GM12892 (cell line): ENCODE measurements around the gene CBY1.

Experiments used
- DNase-seq: peaks from one replicate; pipeline ENCODE4 v3.0.0; 2011; ENCODE audit not compliant: insufficient read length
- FAIRE-seq: peaks from 2 replicates; lab custom pipeline; 2011; peaks lifted over from hg19 to GRCh38; lab: Jason Lieb, UNC
- POLR2A ChIP-seq: IDR thresholded peaks from 2 replicates; pipeline ENCODE4 v1.6.1; 2011; ENCODE audit warnings: low read depth, low read length, control low read depth
- POLR2AphosphoS5 ChIP-seq: IDR thresholded peaks from 2 replicates; pipeline ENCODE4 v1.6.1; 2011; ENCODE audit warnings: low read depth, low read length, control low read depth
- TAF1 ChIP-seq: IDR thresholded peaks from 2 replicates; pipeline ENCODE4 v1.6.1; 2011; ENCODE audit warnings: low read depth, mild to moderate bottlenecking, control low read depth, low read length, borderline replicate concordance

CBY1 gene

GRCh38 chr22:38696606-38697424 is 40.4 kb downstream of the CBY1 start:
- FAIRE-seq (no peak), DNase-seq (no peak)
- TF ChIP-seq POLR2A, result no peak
- TF ChIP-seq TAF1, result no peak
- TF ChIP-seq POLR2AphosphoS5, result no peak

DNA sequence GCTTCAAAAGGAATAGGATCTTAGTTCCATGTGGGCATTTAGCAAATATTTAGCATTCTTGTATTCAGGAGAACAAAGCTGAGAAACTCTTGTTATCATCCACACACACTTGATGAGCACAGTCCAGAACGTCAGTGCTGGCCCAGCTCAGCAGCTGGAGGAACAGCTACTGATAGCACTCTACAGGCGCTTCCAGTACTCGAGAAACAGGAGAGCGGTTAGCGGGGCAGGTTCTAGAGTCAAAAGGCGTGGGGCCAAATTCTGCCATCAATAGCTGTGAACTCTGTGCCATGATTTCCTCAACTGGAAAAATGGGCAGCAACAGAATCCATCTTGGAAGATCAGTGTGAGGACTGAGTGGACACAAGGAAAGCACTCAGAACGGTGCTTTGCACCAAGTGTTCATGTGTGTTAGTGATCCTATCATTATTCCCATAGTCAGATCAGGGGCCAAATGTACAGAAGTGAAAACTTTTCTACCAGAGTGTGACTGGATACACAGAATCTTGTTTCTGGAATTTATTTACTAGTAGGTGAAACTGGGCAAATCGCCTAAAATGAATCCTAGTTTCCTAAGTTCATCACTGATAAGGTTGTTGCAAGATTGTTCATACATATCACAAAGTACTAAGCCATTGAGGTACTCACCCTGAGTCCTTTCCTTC is 41.1 kb downstream of the CBY1 start:
- DNase-seq (no peak), FAIRE-seq (no peak)
- no peak for TF ChIP-seq POLR2A

DNA sequence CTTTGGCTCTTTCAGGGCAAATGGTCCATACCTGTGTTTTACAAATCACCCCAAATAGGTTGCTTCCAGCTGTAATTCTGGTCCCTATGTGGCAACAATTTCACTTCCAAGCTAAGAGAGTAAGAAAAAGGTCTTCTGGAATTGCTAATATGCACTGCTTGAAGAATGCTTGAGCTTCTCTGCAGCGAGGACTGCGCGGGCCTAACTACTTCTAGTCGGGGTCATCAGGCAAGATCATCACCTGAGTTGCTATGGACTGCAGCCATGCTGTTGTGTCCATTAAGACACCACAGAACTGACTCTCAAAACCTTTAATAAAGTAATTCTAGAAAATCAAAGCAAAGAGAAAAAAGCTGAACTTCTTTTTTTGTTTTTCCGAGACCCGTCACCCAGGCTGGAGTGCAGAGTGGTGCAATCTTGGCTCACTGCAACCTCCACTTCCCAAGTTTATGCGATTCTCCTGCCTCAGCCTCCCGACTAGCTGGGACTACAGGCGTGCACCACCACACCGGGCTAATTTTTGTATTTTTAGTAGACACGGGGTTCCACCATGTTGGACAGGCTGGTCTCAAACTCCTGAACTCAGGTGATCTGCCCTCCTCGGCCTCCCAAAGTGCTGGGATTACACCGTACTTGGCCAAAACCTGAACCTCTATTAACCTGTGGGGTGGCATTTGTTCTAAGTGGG is 42.1 kb downstream of the CBY1 start:
- FAIRE-seq, result no peak
- no peak for TF ChIP-seq POLR2A
- no peak for TF ChIP-seq POLR2AphosphoS5
- no peak for TF ChIP-seq TAF1
- no peak for DNase-seq

DNA sequence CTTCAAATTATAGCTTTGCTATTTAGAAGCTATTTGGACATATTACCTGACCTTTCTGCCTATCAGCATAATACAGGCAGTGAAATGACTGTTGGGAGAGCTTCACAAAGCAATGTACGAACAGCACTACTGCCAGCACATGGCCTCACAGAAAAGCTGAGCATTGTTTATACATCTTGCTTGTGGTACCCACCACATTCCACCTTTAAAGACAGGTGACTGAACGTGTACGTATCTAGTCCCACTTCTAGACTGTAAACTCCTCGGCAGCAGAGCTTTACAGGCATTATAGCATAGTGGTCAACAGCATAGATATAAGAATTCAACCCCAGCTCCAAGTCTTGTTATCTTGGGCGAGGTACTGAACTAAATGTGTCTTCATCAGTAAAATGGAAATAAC is 42.7 kb downstream of the CBY1 start:
- DNase-seq (no peak), FAIRE-seq (no peak)
- TF ChIP-seq POLR2AphosphoS5 (no peak), POLR2A (no peak), TAF1 (no peak)

DNA sequence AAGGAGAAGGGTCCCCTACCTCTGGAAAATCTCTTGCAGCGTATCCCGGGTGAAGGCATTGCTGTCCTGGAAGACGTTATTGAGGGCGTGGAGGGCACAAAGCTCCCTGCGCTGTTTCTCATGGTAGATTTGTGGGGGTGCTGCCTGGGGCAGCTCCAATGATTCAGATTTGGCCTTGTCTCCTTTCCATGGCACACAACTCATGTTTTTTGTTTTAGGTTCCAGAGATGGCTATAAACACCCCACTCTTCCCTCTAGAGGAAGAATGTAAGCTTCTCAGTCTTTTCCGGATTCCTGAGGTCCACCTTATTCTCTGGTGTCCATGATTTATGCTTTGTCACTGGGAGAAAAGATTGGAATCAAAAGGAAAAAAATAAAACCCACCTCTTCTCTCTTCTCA is 43.3 kb downstream of the CBY1 start:
- DNase-seq (no peak), FAIRE-seq (peak; percentile 30)
- no peak for TF ChIP-seq POLR2AphosphoS5
- TF ChIP-seq POLR2A, result no peak
- no peak for TF ChIP-seq TAF1

DNA sequence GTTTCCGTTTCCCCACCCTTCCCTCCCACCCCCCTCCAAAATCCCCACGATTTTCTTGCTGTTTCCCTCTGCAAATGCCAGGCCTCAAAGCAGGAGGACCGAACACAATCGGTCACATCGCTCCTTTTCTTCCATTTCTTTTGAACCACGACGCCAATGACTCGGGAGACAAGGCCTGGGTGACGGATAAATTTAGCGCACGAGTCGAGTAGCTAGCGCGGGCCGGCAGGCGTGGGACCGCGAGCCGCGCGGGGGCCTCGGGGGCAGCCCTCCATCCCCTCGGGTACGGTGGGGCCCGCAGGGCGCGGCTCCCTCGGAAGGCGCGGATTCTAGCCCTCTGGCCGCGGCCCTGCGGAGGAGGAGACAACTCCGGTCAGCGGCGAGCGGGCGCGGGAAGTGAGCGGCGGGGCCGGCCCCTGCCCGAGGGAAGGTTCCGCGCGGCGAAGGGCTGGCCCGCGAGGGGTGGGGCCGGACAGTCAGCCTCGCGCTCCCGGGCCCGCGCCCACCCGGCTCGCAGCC is 43.9 kb downstream of the CBY1 start:
- no peak for DNase-seq
- TF ChIP-seq POLR2A, result no peak
- no peak for TF ChIP-seq TAF1
- TF ChIP-seq POLR2AphosphoS5, result no peak
- FAIRE-seq, result peak; percentile 24

DNA sequence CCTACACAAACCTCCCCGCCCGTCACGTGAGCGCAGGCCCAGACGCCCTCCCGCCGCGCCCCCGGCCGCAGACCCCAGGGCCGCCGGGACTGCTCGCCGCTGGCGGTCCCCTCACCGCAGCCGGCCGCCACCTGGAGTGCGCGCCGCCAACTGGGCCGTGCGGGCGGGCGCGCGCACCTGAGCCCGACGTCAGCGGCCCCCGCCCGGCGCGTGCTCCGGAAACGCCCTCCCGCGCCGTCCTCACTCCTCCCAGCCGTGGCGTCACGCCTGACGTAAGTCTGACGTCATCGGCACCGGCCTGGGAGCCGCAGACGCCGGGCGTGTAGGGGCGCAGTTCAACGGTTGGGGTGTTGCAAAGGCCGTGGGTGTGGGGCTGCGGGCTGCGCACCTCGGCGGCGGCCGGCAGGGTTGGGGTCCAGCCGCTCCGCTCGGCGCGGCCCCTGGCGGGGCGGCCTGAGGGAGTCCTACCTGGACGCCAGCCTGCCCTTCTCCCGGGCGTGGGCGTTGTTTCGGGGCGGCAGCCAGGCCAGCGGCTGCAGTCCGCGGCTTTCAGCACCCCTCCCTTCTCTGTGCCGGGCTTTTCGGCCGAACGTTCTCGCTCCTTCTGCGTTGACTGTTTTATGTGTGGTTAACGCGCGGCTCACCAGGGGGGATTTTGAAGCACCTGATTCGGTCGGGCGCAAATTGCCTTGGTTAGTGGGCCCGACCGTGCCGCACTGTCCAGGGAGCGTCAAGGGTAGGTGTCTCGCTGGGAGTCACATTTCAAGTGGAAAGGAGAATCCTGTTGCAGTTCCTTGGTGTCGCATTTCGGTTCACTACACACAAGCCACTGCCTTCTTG is 44.6 kb downstream of the CBY1 start, which contains the start of gene JOSD1:
Gene JOSD1, minus strand, starts transcription at position 155 of the 840 bp plus-strand sequence. CDS start 956 bp downstream, outside the sequence.
- DNase-seq (peak; percentile 88), FAIRE-seq (peak; percentile 96)
- TF ChIP-seq POLR2A, result peak; percentile 85
- peak; percentile 51 for TF ChIP-seq TAF1
- TF ChIP-seq POLR2AphosphoS5, result peak; percentile 80

DNA sequence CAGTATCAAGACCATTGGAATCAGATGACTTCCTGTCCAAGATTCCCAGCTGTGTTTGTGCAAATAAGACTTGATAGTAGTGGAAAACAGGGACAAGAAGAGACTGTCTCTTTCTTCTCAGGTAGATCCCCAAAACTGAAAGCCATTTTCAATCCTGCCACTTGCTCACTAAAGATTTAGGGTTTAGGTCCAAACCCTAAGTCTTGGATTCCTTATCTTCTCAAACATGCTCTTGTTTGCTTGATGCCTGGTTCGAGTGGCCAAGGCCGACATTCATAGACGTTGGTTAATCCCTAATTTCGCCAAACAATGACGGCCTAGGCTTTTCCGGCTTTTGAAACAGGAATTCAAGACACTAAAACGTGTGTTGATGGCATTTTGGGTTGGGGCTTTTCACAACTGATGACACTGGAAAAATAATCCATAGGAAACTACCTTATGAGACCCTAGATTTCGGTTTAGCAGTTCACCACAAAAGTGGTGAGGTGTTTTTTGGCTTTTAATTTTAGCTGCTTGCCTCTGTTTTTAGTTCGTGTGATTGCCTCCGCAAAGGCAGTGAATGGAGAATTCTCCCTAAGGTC is 48.3 kb downstream of the CBY1 start:
- FAIRE-seq (no peak), DNase-seq (no peak)
- no peak for TF ChIP-seq POLR2AphosphoS5
- TF ChIP-seq POLR2A, result no peak
- no peak for TF ChIP-seq TAF1

DNA sequence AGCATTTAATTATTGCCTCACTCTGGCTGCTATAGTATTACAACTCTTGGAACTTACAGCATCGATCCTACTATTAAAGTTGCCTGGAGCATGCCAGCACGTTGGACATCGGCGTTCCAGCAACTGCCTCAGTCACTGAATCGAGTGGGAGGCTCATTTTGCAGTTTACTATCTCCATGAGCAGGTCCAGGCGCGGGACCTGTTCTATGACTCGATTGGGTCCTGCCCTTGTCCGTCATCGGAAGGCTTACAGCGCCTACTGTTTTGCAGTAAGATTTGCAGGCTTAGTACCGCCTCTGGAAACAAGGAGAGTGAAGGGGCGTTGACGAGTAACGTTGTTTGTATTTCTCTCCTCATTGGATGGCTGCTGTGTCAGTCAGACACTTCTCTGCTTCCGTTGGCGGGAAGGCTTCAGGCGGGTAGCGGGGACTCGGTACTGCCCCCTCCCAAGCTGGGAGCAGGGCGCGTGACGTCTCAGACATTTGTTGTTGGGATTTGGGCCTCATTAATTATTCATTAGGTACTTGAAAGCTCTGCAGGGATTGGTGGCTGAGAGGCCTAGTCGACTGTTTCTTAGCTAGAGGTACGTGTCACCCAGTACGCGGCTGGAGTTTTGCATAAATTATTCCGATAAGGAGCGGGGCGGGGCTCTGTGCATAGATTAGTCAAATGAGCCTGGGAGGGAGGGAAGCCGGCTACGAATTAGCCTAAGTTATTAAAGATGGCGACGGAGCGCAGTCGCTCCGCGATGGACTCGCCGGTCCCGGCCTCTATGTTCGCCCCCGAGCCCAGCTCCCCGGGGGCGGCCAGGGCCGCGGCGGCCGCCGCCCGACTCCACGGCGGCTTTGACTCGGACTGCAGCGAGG is 49.0 kb downstream of the CBY1 start, which contains the start of gene GTPBP1:
Gene GTPBP1, plus strand, starts transcription at position 710 of the 866 bp plus-strand sequence. Its CDS starts 12 bp downstream, at position 722.
- FAIRE-seq (peak; percentile 99), DNase-seq (peak; percentile 81)
- TF ChIP-seq POLR2AphosphoS5 (peak; percentile 68), POLR2A (peak; percentile 86), TAF1 (peak; percentile 90)
